Heart right ventricle (tissue), 16 donors: ENCODE results near the gene CCN5. TPM values are rescaled to one million over a fixed set of nuclear protein-coding genes. Genes with fewer than 3 reads are reported as not detected.
"Not testable (repeated sequence)": the region's sequence is repeated elsewhere in the genome, so short reads cannot be mapped to it uniquely, and the experiment has no call there.

Experiments
- ATAC-seq, 8 donors: fragments of 200-7000 bp; cut with Tn5 transposase; one replicate each; pipeline ENCODE4 v1.9.1; 2020; ENCODE audit warnings: mild to moderate bottlenecking in 8 of 8, moderate library complexity in 8 of 8, moderate number of reproducible peaks in 1 of 8
- DNase-seq, 2 donors: peaks; one replicate each; pipeline ENCODE4 v3.0.0-alpha.2; 2020
- H3K27ac ChIP-seq, 10 donors: fragments of 200-600 bp; sonication (generic) in 2 of 10; one replicate each; pipeline versions ENCODE4 v1.5.0 to v1.8.0; 2020 to 2022; ENCODE audit warnings: mild to moderate bottlenecking in 3 of 10
- H3K27me3 ChIP-seq, 7 donors: fragments of 200-600 bp; one replicate each; pipeline ENCODE4 v1.8.0; 2021 to 2022; ENCODE audit warnings: mild to moderate bottlenecking in 2 of 7
- H3K36me3 ChIP-seq, 9 donors: fragments of 200-600 bp; sonication (generic) in 1 of 9; one replicate each; pipeline versions ENCODE4 v1.5.0 to v1.8.0; 2020 to 2022; ENCODE audit warnings: mild to moderate bottlenecking in 2 of 9
- H3K4me1 ChIP-seq, 9 donors: fragments of 200-600 bp; sonication (generic) in 1 of 9; one replicate each; pipeline versions ENCODE4 v1.5.0 to v1.8.0; 2020 to 2022; ENCODE audit warnings: mild to moderate bottlenecking in 4 of 9
- H3K4me3 ChIP-seq, 10 donors: fragments of 200-600 bp; sonication (generic) in 2 of 10; one replicate each; pipeline versions ENCODE4 v1.5.0 to v1.8.0; 2020 to 2022; ENCODE audit warnings: mild to moderate bottlenecking in 7 of 10, moderate library complexity in 2 of 10
- H3K9me3 ChIP-seq, 11 donors: fragments of 200-600 bp in 10 of 11; sonication (generic) in 2 of 11; one replicate each; pipeline versions ENCODE4 v1.5.0 to v1.8.0; 2013 to 2022; ENCODE audit warnings: mild to moderate bottlenecking in 2 of 11, control low read depth in 1 of 11, moderate library complexity in 1 of 11
- CTCF ChIP-seq, 9 donors: fragments of 200-600 bp; sonication (generic) in 2 of 9; IDR thresholded peaks; one replicate each; pipeline versions ENCODE4 v1.5.0 to v1.8.0; 2021 to 2022; ENCODE audit warnings: antibody characterized with exemption in 9 of 9, mild to moderate bottlenecking in 5 of 9, moderate library complexity in 1 of 9
- WGBS, 2 donors: extraction: QIAGEN DNeasy Blood & Tissue Kit; methylation state at CpG; one replicate each; pipeline ENCODE4 v1.1.7; 2013; ENCODE audit warnings: inconsistent platforms in 1 of 2; 5-methylcytosine and 5-hydroxymethylcytosine counted together
- intact Hi-C, 10 donors: fragments of 100-400 bp; cut with DNase I; formaldehyde crosslinking; loops; one replicate each; pipeline versions ENCODE4 v1.11.1 to v1.14.2; 2022
- long read RNA-seq, 3 donors: library from polyadenylated mRNA; unstranded; transcript quantifications; one replicate each; pipeline ENCODE4 v2.0.0, GENCODE V29; 2020 to 2021
- polyA plus RNA-seq, 2 donors: library from polyadenylated mRNA; stranded (reverse); fragments of 200-250 nt; gene quantifications; one replicate each; pipeline ENCODE4 v1.2.3, GENCODE V29; 2013
- total RNA-seq, 10 donors: library from RNA; stranded (reverse); fragmentation: NEBNext Ultra II Directional in 3 of 10; extraction: Animal tissue kit (Norgen Biotek cat#: 25700) in 3 of 10; gene quantifications; one replicate each; pipeline versions ENCODE4 v1.2.1 to v1.2.4, GENCODE V29; 2021 to 2023
- donor health status: Arrhythmogenic right ventricular cardiomyopathy.
- donor health status: ischemic (EF 13 %, LVEDD 7.1; RV severe dilation, severe dysfunction).
- donor health status: healthy with polysubstance abuse.
- donor health status: DM: no; HTN: yes; CAD: no.
- donor health status: DM: no; HTN: no; CAD: no.
- donor health status: ischemic (EF 25% LVEDD 6.9; RV normal size, moderate dysfunction).
- donor health status: ischemic (EF 25% LVEDD 5.7; RV mildly dilated, moderate dysfunction).
- donor health status: healthy.
- donor health status: DM: yes; HTN: yes; CAD: no.
- donor health status: Ischemic cardiomyopathy.
- donor health status: ischemic (EF 35%, LVEDD 5.7; RV mildly dilated, moderate dysfunction).
- donor health status: nonischemic (EF 11% LVEDD 7.7; RV severe dilation, severe dysfunction).
- donor health status: DM: yes; HTN: yes; CAD: no.
- donor health status: PGD.
- donor health status: ischemic (EF 29% LVEDD 5.4; RV normal size, mild dysfunction).
- donor health status: nonischemic (EF 23%, LVEDD 6.1; RV moderate dilation, normal function).

The CCN5 gene
- 10 to 100 TPM in 7 of 10 donors, 1 to 10 TPM in 3; 4.3 to 47.6 (median 14.4) TPM for total RNA-seq
- polyA plus RNA-seq, result 10 to 100 TPM; 14.1 to 87.2 TPM
- long read RNA-seq, donor 1, transcript WISP2-201 (4 exons, 1,403 nt), result minor isoform, 11 of 59 reads
- long read RNA-seq, donor 1, transcript WISP2-203 (5 exons, 1,600 nt), result major isoform, 24 of 59 reads
- long read RNA-seq, donor 1, partial matches to known transcripts, result 0 of 59 reads
- long read RNA-seq, donor 1, other reads (novel, unspliced or antisense), result 20 of 59 reads
- long read RNA-seq, donor 2, transcript WISP2-203 (5 exons, 1,600 nt), result major isoform, 8 of 23 reads
- long read RNA-seq, donor 2, partial matches to known transcripts, result 0 of 23 reads
- long read RNA-seq, donor 2, other reads (novel, unspliced or antisense), result 10 of 23 reads
- long read RNA-seq, donor 3, transcript WISP2-203 (5 exons, 1,600 nt), result major isoform, 23 of 45 reads
- long read RNA-seq, donor 3, partial matches to known transcripts, result 1 of 45 reads
- long read RNA-seq, donor 3, other reads (novel, unspliced or antisense), result 17 of 45 reads

GRCh38 chr20:44714701-44715498, at the start of gene CCN5:
Gene CCN5, plus strand, starts transcription at chr20:44715369. Its CDS starts 22 bp downstream, at chr20:44715391.
- intact Hi-C loops, result loop anchor here in 2 of 10 donors (1.0 to 2.0 kb wide), 2 partner anchors 22 to 24 kb away; no protein-coding TSS in a partner anchor
- WGBS, 2 donors, result 45 to 46% methylated on average over 28 of the region's 28 CpGs
- peak; percentile 77 to 93 (median 87) for ATAC-seq
- H3K9me3 ChIP-seq, result no peaks in the 10 kb centered on the region
- peak within 1 kb of the TSS; percentile 71 to 87 (median 82) for H3K27ac ChIP-seq
- no peak for TF ChIP-seq CTCF (IDR thresholded peaks at IDR 0.05)
- H3K4me1 ChIP-seq, result peaks cover 18 to 48% (median 44%) of the 10 kb centered on the region in 9 donors
- no peaks in the 10 kb centered on the region for H3K27me3 ChIP-seq
- no peaks in the 10 kb centered on the region for H3K36me3 ChIP-seq
- H3K4me3 ChIP-seq, result peak within 1 kb of the TSS in 8 of 10 donors; percentile 2 to 31 (median 14)
- DNase-seq, result peak; percentile 87 to 93

- no peak for TF ChIP-seq CTCF (IDR thresholded peaks at IDR 0.05)
- WGBS, 2 donors, result 57 to 64% methylated on average over 3 of the region's 3 CpGs
- no peaks in the 10 kb centered on the region for H3K9me3 ChIP-seq
- H3K27ac ChIP-seq, result no peak overlapping the region
- intact Hi-C loops, result no loop called here
- ATAC-seq, result no peak
- H3K4me1 ChIP-seq, result peaks cover 0 to 11% (median 0%) of the 10 kb centered on the region in 9 donors
- H3K36me3 ChIP-seq, result no peaks in the 10 kb centered on the region
- peaks cover 0 to 3% (median 0%) of the 10 kb centered on the region in 7 donors for H3K27me3 ChIP-seq
- H3K4me3 ChIP-seq, result no peak overlapping the region
- no peak for DNase-seq
Measured at GRCh38 chr20:44666066-44666465, 49.1 kb upstream of the CCN5 start.

- H3K27me3 ChIP-seq, ATAC-seq, intact Hi-C loops, H3K4me3 ChIP-seq, H3K36me3 ChIP-seq, H3K27ac ChIP-seq, H3K4me1 ChIP-seq, H3K9me3 ChIP-seq, DNase-seq: not testable (repeated sequence)
- WGBS, 2 donors, result 83 to 84% methylated on average over 9 of the region's 9 CpGs
Measured at GRCh38 chr20:44670851-44671250, 44.3 kb upstream of the CCN5 start.

- peak overlapping the region in 1 of 10 donors; percentile 36 for H3K27ac ChIP-seq
- ATAC-seq, result not testable (repeated sequence)
- peak overlapping the region in 1 of 10 donors; percentile 16 for H3K4me3 ChIP-seq
Measured at GRCh38 chr20:44671541-44671940, 43.6 kb upstream of the CCN5 start.

GRCh38 chr20:44672318-44672902, 42.8 kb upstream of the CCN5 start:
- DNase-seq, H3K4me3 ChIP-seq, ATAC-seq, H3K27ac ChIP-seq, H3K9me3 ChIP-seq, H3K27me3 ChIP-seq, H3K36me3 ChIP-seq, intact Hi-C loops, H3K4me1 ChIP-seq: not testable (repeated sequence)
- 93 to 94% methylated on average over 23 of the region's 23 CpGs for WGBS, 2 donors

More at GRCh38 chr20:44671541-44671940, 43.6 kb upstream of the CCN5 start:
- H3K9me3 ChIP-seq, DNase-seq, intact Hi-C loops, H3K36me3 ChIP-seq, H3K4me1 ChIP-seq, H3K27me3 ChIP-seq: not testable (repeated sequence)
- 76 to 79% methylated on average over 6 of the region's 7 CpGs for WGBS, 2 donors
